GOT3 (cell line): ENCODE results near the gene COL8A1.
"Not testable (repeated sequence)": the region's sequence is repeated elsewhere in the genome, so short reads cannot be mapped to it uniquely, and the experiment has no call there.

Experiments used
- DNase-seq: peaks from one replicate; lab custom pipeline; 2025; ENCODE audit warnings: mixed read lengths; lab: John Stamatoyannopoulos, UW

COL8A1 gene

GRCh38 chr3:99638167-99638948 is at the start of gene COL8A1:
Gene COL8A1 (plus strand): TSS chr3:99638594. CDS start chr3:99790683, 152,089 bp downstream.
- no peak for DNase-seq

- DNase-seq = not testable (repeated sequence)
These were observed 49.2 kb upstream of the COL8A1 start for GRCh38 chr3:99589168-99589567.

GRCh38 chr3:99599894-99600293 is 38.5 kb upstream of the COL8A1 start:
- DNase-seq = no peak

- DNase-seq = no peak
These were observed 36.9 kb upstream of the COL8A1 start for GRCh38 chr3:99601515-99601914.

- no peak for DNase-seq
These were observed 36.2 kb upstream of the COL8A1 start for GRCh38 chr3:99602183-99602582.

GRCh38 chr3:99607151-99607550 is 31.2 kb upstream of the COL8A1 start:
- DNase-seq = no peak

- no peak for DNase-seq
These were observed 23.6 kb upstream of the COL8A1 start for GRCh38 chr3:99614768-99615167.

GRCh38 chr3:99620077-99620767 is 18.2 kb upstream of the COL8A1 start:
- DNase-seq = no peak

GRCh38 chr3:99620976-99621375 is 17.4 kb upstream of the COL8A1 start:
- DNase-seq = no peak

GRCh38 chr3:99624496-99625236 is 13.7 kb upstream of the COL8A1 start:
- no peak for DNase-seq

GRCh38 chr3:99625237-99625622 is 13.2 kb upstream of the COL8A1 start:
- DNase-seq = no peak

- DNase-seq = no peak
These were observed 12.6 kb upstream of the COL8A1 start for GRCh38 chr3:99625643-99626416.

- DNase-seq = no peak
These were observed 12.0 kb upstream of the COL8A1 start for GRCh38 chr3:99626417-99626788.

GRCh38 chr3:99627062-99627826 is 11.2 kb upstream of the COL8A1 start:
- no peak for DNase-seq

- no peak for DNase-seq
These were observed 7.6 kb upstream of the COL8A1 start for GRCh38 chr3:99630815-99631214.

GRCh38 chr3:99633887-99634558 is 4.4 kb upstream of the COL8A1 start:
- DNase-seq = no peak

GRCh38 chr3:99634881-99635280 is 3.5 kb upstream of the COL8A1 start:
- DNase-seq = no peak

GRCh38 chr3:99635348-99635747 is 3.0 kb upstream of the COL8A1 start:
- no peak for DNase-seq

- no peak for DNase-seq
These were observed 1.4 kb upstream of the COL8A1 start for GRCh38 chr3:99637016-99637367.

- no peak for DNase-seq
These were observed 854 bp upstream of the COL8A1 start for GRCh38 chr3:99637368-99638111.
